GM15510 (cell line): Measurements from ENCODE around the gene CLEC7A.

Source experiments
- POLR2A ChIP-seq: IDR thresholded peaks from 3 replicates; pipeline ENCODE4 v1.6.1; 2011; ENCODE audit warnings: borderline replicate concordance; ENCODE audit not compliant: insufficient read length; ENCODE audit errors: extremely low read depth

Gene CLEC7A

GRCh38 chr12:10155966-10156365 lies 26.0 kb upstream of the CLEC7A start:
- no peak for TF ChIP-seq POLR2A

- no peak for TF ChIP-seq POLR2A
These were observed 24.1 kb upstream of the CLEC7A start for GRCh38 chr12:10154145-10154496.

GRCh38 chr12:10153271-10154144 lies 23.5 kb upstream of the CLEC7A start:
- no peak for TF ChIP-seq POLR2A

GRCh38 chr12:10151621-10152020 lies 21.6 kb upstream of the CLEC7A start:
- TF ChIP-seq POLR2A: no peak

GRCh38 chr12:10147714-10148403 lies 17.9 kb upstream of the CLEC7A start:
- no peak for TF ChIP-seq POLR2A

- no peak for TF ChIP-seq POLR2A
These were observed 13.1 kb upstream of the CLEC7A start for GRCh38 chr12:10142976-10143589.

GRCh38 chr12:10140001-10140400 lies 10.0 kb upstream of the CLEC7A start:
- no peak for TF ChIP-seq POLR2A

GRCh38 chr12:10136637-10137205 lies 6.7 kb upstream of the CLEC7A start:
- no peak for TF ChIP-seq POLR2A

- no peak for TF ChIP-seq POLR2A
These were observed 5.1 kb upstream of the CLEC7A start for GRCh38 chr12:10135126-10135525.

GRCh38 chr12:10132850-10133370 lies 2.9 kb upstream of the CLEC7A start:
- TF ChIP-seq POLR2A: no peak

- no peak for TF ChIP-seq POLR2A
These were observed 1.2 kb upstream of the CLEC7A start for GRCh38 chr12:10131111-10131690.

- no peak for TF ChIP-seq POLR2A
These were observed 1.3 kb downstream of the CLEC7A start for GRCh38 chr12:10128687-10129086.

GRCh38 chr12:10126413-10126812 lies 3.6 kb downstream of the CLEC7A start:
- no peak for TF ChIP-seq POLR2A

GRCh38 chr12:10122689-10123088 lies 7.3 kb downstream of the CLEC7A start:
- TF ChIP-seq POLR2A: no peak

- TF ChIP-seq POLR2A: no peak
These were observed 8.7 kb downstream of the CLEC7A start for GRCh38 chr12:10121278-10121677.
